Breast epithelium (tissue), 3 donors: ENCODE measurements around the gene MESP2.

Experiments
- CTCF ChIP-seq, 3 donors: fragments of 450-650 bp; IDR thresholded peaks; one replicate each; pipeline ENCODE4 v1.5.1; 2016 to 2017; ENCODE audit warnings: antibody characterized with exemption in 3 of 3, mild to moderate bottlenecking in 3 of 3, moderate library complexity in 3 of 3
- POLR2AphosphoS5 ChIP-seq, 3 donors: sonication (generic); formaldehyde crosslinking; IDR thresholded peaks; one replicate each; pipeline ENCODE4 v1.6.1; 2017; ENCODE audit warnings: antibody characterized with exemption in 3 of 3

DNA sequence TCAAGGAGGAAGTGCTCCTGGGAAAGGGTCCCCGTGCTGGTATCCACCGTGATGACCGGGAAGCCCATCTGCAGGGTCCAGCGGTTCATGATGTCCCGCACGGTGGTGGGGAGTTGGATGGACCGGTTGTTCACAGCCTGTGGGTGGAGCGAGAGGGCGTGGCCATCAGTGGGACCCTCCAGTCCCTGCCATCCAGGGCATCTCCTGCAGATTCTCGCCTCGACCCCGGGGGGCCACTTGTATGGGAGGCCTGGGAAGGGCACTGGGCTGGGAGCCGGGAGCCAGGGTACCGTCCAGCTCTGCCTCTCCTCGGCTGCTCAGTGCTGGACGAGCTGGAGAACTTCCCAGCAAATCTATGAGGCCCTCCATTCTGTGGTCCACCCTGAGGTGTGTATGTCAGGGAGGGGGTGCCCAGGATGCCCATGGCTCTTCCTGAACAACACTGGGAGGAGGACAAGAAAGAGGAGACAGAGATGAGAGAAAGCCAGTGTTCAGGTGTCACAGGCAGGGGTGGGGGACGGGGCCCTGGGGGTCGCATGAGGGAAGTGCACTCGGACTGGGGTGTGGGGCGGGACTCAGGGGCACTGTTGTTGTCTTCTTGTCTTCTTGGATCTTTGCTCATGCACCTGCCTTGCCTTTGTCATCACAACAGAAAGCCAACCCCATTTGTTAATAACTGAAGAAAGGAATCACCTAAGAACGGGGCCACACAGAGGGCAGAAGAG is 25.5 kb downstream of the MESP2 start:
- TF ChIP-seq CTCF (IDR thresholded peaks at IDR 0.05), result no peak
- TF ChIP-seq POLR2AphosphoS5 (IDR thresholded peaks at IDR 0.05), result no peak
